Omental fat pad (tissue), 4 donors: ENCODE results near the gene INPP5F. TPM values are rescaled to one million over a fixed set of nuclear protein-coding genes. Genes with fewer than 3 reads are reported as not detected.

Experiments
- ATAC-seq: fragments of 150-250 bp; one replicate; pipeline ENCODE4 v1.9.1; 2016; ENCODE audit warnings: mild to moderate bottlenecking, moderate library complexity; ENCODE audit not compliant: low FRiP score
- DNase-seq: peaks from one replicate; pipeline ENCODE4 v3.0.0-alpha.2; 2019; ENCODE audit warnings: low spot score
- total RNA-seq, 4 donors: library from RNA; depleted of rRNA; stranded (reverse); fragments of >200 nt; gene quantifications; one replicate each; pipeline ENCODE4 v1.1.0, GENCODE V29; 2016
- TF ChIP-seq, protein P1 (sequence below), 3 donors: fragments of 450-650 bp; IDR thresholded peaks; one replicate each; pipeline ENCODE4 v1.5.1; 2016 to 2017; ENCODE audit warnings: antibody characterized with exemption in 3 of 3, mild to moderate bottlenecking in 3 of 3, moderate library complexity in 2 of 3

The INPP5F gene
- total RNA-seq, 4 donors from 2014 or later: 7.8 to 19.8 (median 12.3) TPM

DNA sequence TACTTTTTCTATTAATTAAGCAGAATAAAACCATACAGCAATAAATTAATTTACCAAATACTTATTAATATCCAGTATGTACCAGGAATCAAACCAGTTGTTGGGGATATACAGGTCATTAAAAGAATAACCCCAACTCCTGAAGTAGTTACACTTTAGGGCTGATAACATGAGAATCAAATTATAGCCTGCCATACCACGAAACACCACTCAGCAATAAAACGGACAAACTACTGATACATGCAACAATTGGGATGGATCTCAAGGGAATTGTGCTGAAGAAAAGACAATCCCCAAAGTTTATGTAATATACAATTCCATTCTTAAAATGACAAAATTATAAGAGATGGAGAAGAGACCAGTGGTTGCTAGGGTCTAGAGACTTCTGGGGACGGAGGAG is 124.1 kb downstream of the INPP5F start:
- no peak for ATAC-seq
- TF ChIP-seq, protein P1, sequence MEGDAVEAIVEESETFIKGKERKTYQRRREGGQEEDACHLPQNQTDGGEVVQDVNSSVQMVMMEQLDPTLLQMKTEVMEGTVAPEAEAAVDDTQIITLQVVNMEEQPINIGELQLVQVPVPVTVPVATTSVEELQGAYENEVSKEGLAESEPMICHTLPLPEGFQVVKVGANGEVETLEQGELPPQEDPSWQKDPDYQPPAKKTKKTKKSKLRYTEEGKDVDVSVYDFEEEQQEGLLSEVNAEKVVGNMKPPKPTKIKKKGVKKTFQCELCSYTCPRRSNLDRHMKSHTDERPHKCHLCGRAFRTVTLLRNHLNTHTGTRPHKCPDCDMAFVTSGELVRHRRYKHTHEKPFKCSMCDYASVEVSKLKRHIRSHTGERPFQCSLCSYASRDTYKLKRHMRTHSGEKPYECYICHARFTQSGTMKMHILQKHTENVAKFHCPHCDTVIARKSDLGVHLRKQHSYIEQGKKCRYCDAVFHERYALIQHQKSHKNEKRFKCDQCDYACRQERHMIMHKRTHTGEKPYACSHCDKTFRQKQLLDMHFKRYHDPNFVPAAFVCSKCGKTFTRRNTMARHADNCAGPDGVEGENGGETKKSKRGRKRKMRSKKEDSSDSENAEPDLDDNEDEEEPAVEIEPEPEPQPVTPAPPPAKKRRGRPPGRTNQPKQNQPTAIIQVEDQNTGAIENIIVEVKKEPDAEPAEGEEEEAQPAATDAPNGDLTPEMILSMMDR (IDR thresholded peaks at IDR 0.05): no peak
- DNase-seq: no peak

DNA sequence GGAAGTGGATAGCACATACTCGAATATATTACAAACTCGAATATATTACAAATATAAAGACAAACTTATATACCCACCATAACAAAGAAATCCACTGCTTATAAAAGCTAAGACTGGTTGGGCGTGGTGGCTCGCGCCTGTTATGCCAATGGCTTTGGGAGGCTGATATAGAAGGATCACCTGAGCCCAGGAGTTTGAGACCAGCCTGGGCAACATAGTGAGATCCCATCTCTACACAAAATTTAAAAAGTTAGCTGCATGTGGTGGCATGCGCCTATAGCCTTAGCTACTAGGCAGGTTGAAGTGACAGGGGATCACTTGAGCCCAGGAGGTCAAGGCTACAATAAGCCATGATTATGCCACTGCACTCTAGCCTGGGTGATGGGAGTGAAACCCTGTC is 126.4 kb downstream of the INPP5F start:
- ATAC-seq (no peak), DNase-seq (no peak)
- TF ChIP-seq, protein P1 (IDR thresholded peaks at IDR 0.05): no peak

DNA sequence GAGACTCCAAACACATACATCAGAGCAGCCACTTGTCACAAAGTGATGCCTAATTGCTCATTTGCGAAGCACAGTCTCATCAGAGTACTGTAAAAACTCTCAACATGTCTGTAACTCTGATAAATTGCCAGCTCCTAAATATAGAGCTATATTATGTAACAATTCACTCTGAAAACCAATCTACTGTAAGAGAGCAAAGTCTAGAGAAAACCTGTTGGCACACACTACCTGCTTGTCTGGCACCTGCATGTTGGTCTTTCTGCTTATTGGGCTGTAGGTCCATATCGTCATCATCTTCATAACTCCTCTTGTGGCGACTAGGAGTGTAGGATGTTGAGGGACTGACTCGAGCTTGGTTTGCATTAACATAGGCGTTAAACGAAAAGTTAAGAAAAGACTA is 127.0 kb downstream of the INPP5F start:
- TF ChIP-seq, protein P1 (IDR thresholded peaks at IDR 0.05): no peak
- DNase-seq: no peak
- ATAC-seq: no peak

DNA sequence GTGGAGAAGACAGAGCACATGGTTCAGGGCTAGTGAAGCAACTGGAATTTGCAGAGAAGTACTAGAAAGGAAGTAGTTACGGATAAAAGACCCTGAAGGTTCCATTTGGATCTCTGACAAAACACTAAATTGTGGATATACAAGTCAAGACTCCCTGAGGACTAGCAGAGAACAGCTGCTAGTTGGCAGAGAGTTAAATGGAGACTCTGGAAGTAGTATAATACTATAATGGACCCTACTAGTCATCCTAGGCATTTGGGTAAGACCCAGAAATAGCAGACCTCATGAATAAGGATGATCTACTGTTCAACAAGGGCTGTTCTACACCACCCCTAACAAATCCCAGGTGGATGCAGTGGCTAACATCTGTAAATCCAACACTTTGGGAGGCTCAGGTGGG is 127.7 kb downstream of the INPP5F start:
- DNase-seq (no peak), ATAC-seq (no peak)
- TF ChIP-seq, protein P1 (IDR thresholded peaks at IDR 0.05): no peak

DNA sequence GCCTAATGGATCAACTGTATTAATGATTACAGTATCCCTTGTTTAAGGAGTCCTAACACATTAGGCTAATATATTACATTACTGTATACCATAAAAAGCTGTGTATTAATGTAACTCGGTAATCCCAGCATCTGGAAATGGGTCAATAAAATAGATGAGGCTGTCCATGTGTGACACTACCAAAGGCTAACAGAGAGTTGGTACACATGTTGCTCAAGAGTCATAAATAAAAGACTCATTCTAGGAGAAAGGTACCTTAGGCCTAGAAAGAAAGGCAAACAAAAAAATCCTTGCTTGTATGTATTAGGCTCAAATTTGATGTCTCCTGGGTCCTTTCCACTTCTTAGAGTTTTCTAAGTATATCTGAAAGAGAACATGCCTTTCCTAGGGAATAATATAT is 132.2 kb downstream of the INPP5F start:
- ATAC-seq: no peak
- DNase-seq: no peak
- TF ChIP-seq, protein P1 (IDR thresholded peaks at IDR 0.05): no peak

DNA sequence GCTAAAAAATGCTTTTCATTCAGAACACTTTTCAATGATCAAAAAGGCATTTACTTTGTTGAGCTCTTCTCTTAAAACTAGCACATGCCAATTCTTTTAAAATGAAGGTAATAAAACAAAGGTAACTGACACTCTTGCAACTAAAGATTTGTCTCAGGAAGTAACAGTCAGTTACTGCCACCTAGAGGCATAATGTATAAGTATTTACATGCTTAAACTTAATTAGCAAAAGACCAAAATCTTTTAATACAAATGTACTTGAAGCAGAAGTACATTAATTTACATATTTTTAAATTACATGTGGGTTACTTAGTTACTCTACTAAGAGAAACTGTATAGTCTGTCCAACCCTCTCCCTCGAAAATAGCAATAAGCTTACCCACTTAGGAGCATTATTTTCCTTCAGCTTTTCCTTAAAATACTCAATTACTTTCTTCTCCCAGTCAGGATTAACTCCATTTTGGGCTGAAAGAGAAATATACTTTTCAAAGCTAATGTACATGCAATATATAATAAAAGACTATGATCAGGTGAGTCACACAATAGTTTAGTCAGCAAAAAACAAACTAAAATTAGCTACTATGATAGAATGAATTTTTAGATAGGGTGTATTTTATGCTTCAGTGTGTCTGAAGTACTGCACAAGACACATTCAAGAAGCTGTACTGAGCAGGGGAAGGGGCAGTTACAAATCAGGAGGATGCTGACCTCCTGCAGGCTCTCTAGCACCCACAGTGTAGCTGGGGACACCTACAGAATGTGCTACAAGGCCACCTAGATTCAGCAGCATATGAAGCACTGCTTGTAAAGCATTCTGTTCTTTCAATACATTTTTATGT is 133.8 kb downstream of the INPP5F start:
- ATAC-seq (no peak), DNase-seq (no peak)
- TF ChIP-seq, protein P1 (IDR thresholded peaks at IDR 0.05): no peak
